Measurements from ENCODE around the gene PRSS58.

PRSS58 gene

GRCh38 chr7:142257958-142258357, at the start of gene PRSS58:
Gene PRSS58, minus strand, starts transcription at chr7:142258058. Its CDS starts 351 bp downstream, at chr7:142257707.
- Mint-ChIP-seq H3K27ac (no peak within 1 kb of the TSS), H3K27me3 (peaks cover 6% of the 10 kb centered on the region), H3K4me3 (no peak within 1 kb of the TSS), H3K4me1 (ENCODE audit: low read depth) (no peaks in the 10 kb centered on the region), H3K36me3 (ENCODE audit: low read depth) (no peaks in the 10 kb centered on the region), H3K9me3 (peaks cover 5% of the 10 kb centered on the region)

- no peaks in the 10 kb centered on the region for H3K36me3 Mint-ChIP-seq (ENCODE audit: low read depth)
- peaks cover 8% of the 10 kb centered on the region for H3K27me3 Mint-ChIP-seq
- H3K4me1 Mint-ChIP-seq (ENCODE audit: low read depth), result peaks cover 4% of the 10 kb centered on the region
- H3K9me3 Mint-ChIP-seq, result no peaks in the 10 kb centered on the region
- peak overlapping the region; percentile 28 for H3K4me3 Mint-ChIP-seq
- H3K27ac Mint-ChIP-seq, result no peak overlapping the region
Observed at GRCh38 chr7:142307246-142307900, 49.5 kb upstream of the PRSS58 start.

GRCh38 chr7:142303650-142304049, 45.8 kb upstream of the PRSS58 start:
- Mint-ChIP-seq H3K9me3 (no peaks in the 10 kb centered on the region), H3K27ac (no peak overlapping the region), H3K4me1 (ENCODE audit: low read depth) (peaks cover 9% of the 10 kb centered on the region), H3K27me3 (peaks cover 18% of the 10 kb centered on the region), H3K4me3 (no peak overlapping the region), H3K36me3 (ENCODE audit: low read depth) (no peaks in the 10 kb centered on the region)

GRCh38 chr7:142301923-142302550, 44.2 kb upstream of the PRSS58 start:
- H3K27ac Mint-ChIP-seq, result no peak overlapping the region
- H3K36me3 Mint-ChIP-seq (ENCODE audit: low read depth), result no peaks in the 10 kb centered on the region
- H3K9me3 Mint-ChIP-seq, result no peaks in the 10 kb centered on the region
- H3K27me3 Mint-ChIP-seq, result peaks cover 22% of the 10 kb centered on the region
- peaks cover 9% of the 10 kb centered on the region for H3K4me1 Mint-ChIP-seq (ENCODE audit: low read depth)
- no peak overlapping the region for H3K4me3 Mint-ChIP-seq

GRCh38 chr7:142301299-142301698, 43.4 kb upstream of the PRSS58 start:
- Mint-ChIP-seq H3K9me3 (no peaks in the 10 kb centered on the region), H3K27ac (no peak overlapping the region), H3K36me3 (ENCODE audit: low read depth) (no peaks in the 10 kb centered on the region), H3K27me3 (peaks cover 22% of the 10 kb centered on the region), H3K4me1 (ENCODE audit: low read depth) (peaks cover 9% of the 10 kb centered on the region), H3K4me3 (peak overlapping the region; percentile 17)

GRCh38 chr7:142300689-142301088, 42.8 kb upstream of the PRSS58 start:
- no peak overlapping the region for H3K27ac Mint-ChIP-seq
- H3K36me3 Mint-ChIP-seq (ENCODE audit: low read depth), result no peaks in the 10 kb centered on the region
- peak overlapping the region; percentile 33 for H3K4me3 Mint-ChIP-seq

GRCh38 chr7:142299237-142299781, 41.5 kb upstream of the PRSS58 start:
- no peak overlapping the region for H3K27ac Mint-ChIP-seq
- peaks cover 9% of the 10 kb centered on the region for H3K4me1 Mint-ChIP-seq (ENCODE audit: low read depth)
- no peaks in the 10 kb centered on the region for H3K9me3 Mint-ChIP-seq
- H3K4me3 Mint-ChIP-seq, result no peak overlapping the region
- H3K36me3 Mint-ChIP-seq (ENCODE audit: low read depth), result no peaks in the 10 kb centered on the region
- H3K27me3 Mint-ChIP-seq, result peaks cover 22% of the 10 kb centered on the region

More at GRCh38 chr7:142300689-142301088, 42.8 kb upstream of the PRSS58 start:
- H3K4me1 Mint-ChIP-seq (ENCODE audit: low read depth), result peaks cover 9% of the 10 kb centered on the region
- H3K9me3 Mint-ChIP-seq, result no peaks in the 10 kb centered on the region
- H3K27me3 Mint-ChIP-seq, result peaks cover 22% of the 10 kb centered on the region

GRCh38 chr7:142298627-142299026, 40.8 kb upstream of the PRSS58 start:
- no peaks in the 10 kb centered on the region for H3K36me3 Mint-ChIP-seq (ENCODE audit: low read depth)
- peaks cover 22% of the 10 kb centered on the region for H3K27me3 Mint-ChIP-seq
- H3K27ac Mint-ChIP-seq, result no peak overlapping the region
- H3K9me3 Mint-ChIP-seq, result no peaks in the 10 kb centered on the region
- peaks cover 6% of the 10 kb centered on the region for H3K4me1 Mint-ChIP-seq (ENCODE audit: low read depth)
- no peak overlapping the region for H3K4me3 Mint-ChIP-seq

- H3K4me3 Mint-ChIP-seq, result no peak overlapping the region
- H3K27ac Mint-ChIP-seq, result no peak overlapping the region
- H3K4me1 Mint-ChIP-seq (ENCODE audit: low read depth), result peaks cover 5% of the 10 kb centered on the region
- no peaks in the 10 kb centered on the region for H3K9me3 Mint-ChIP-seq
- H3K27me3 Mint-ChIP-seq, result peaks cover 20% of the 10 kb centered on the region
- no peaks in the 10 kb centered on the region for H3K36me3 Mint-ChIP-seq (ENCODE audit: low read depth)
Observed at GRCh38 chr7:142298009-142298408, 40.2 kb upstream of the PRSS58 start.

- peaks cover 7% of the 10 kb centered on the region for H3K4me1 Mint-ChIP-seq (ENCODE audit: low read depth)
- no peak overlapping the region for H3K27ac Mint-ChIP-seq
- no peaks in the 10 kb centered on the region for H3K36me3 Mint-ChIP-seq (ENCODE audit: low read depth)
- H3K9me3 Mint-ChIP-seq, result peaks cover 12% of the 10 kb centered on the region
- no peak overlapping the region for H3K4me3 Mint-ChIP-seq
- H3K27me3 Mint-ChIP-seq, result peaks cover 35% of the 10 kb centered on the region
Observed at GRCh38 chr7:142280263-142280662, 22.4 kb upstream of the PRSS58 start.

- peaks cover 37% of the 10 kb centered on the region for H3K27me3 Mint-ChIP-seq
- no peak overlapping the region for H3K4me3 Mint-ChIP-seq
- no peaks in the 10 kb centered on the region for H3K36me3 Mint-ChIP-seq (ENCODE audit: low read depth)
- H3K9me3 Mint-ChIP-seq, result peaks cover 15% of the 10 kb centered on the region
- H3K27ac Mint-ChIP-seq, result no peak overlapping the region
- peaks cover 7% of the 10 kb centered on the region for H3K4me1 Mint-ChIP-seq (ENCODE audit: low read depth)
Observed at GRCh38 chr7:142279601-142280000, 21.7 kb upstream of the PRSS58 start.

- Mint-ChIP-seq H3K4me3 (no peak overlapping the region), H3K27ac (no peak overlapping the region), H3K4me1 (ENCODE audit: low read depth) (no peaks in the 10 kb centered on the region), H3K9me3 (peaks cover 15% of the 10 kb centered on the region), H3K27me3 (peaks cover 35% of the 10 kb centered on the region), H3K36me3 (ENCODE audit: low read depth) (no peaks in the 10 kb centered on the region)
Observed at GRCh38 chr7:142275028-142275427, 17.2 kb upstream of the PRSS58 start.

- Mint-ChIP-seq H3K4me3 (no peak overlapping the region), H3K9me3 (peaks cover 15% of the 10 kb centered on the region), H3K27me3 (peaks cover 28% of the 10 kb centered on the region), H3K27ac (no peak overlapping the region), H3K36me3 (ENCODE audit: low read depth) (no peaks in the 10 kb centered on the region), H3K4me1 (ENCODE audit: low read depth) (no peaks in the 10 kb centered on the region)
Observed at GRCh38 chr7:142272841-142273240, 15.0 kb upstream of the PRSS58 start.

- Mint-ChIP-seq H3K4me3 (no peak overlapping the region), H3K4me1 (ENCODE audit: low read depth) (no peaks in the 10 kb centered on the region), H3K36me3 (ENCODE audit: low read depth) (no peaks in the 10 kb centered on the region), H3K27me3 (peaks cover 13% of the 10 kb centered on the region), H3K27ac (no peak overlapping the region), H3K9me3 (peaks cover 5% of the 10 kb centered on the region)
Observed at GRCh38 chr7:142263598-142264380, 5.9 kb upstream of the PRSS58 start.

GRCh38 chr7:142250705-142251104, 7.2 kb downstream of the PRSS58 start:
- Mint-ChIP-seq H3K36me3 (ENCODE audit: low read depth) (no peaks in the 10 kb centered on the region), H3K27ac (no peak overlapping the region), H3K4me3 (no peak overlapping the region), H3K4me1 (ENCODE audit: low read depth) (no peaks in the 10 kb centered on the region), H3K27me3 (peaks cover 5% of the 10 kb centered on the region), H3K9me3 (no peaks in the 10 kb centered on the region)
